GM23248 (cell line): Measurements from ENCODE around the gene FURIN. TPM values are rescaled to one million over a fixed set of nuclear protein-coding genes. Genes with fewer than 3 reads are reported as not detected.
A peak's percentile ranks its signal among the peaks of the same experiment; 100 is the strongest.

Experiments used
- DNase-seq: peaks from one replicate; pipeline ENCODE4 v3.0.0-alpha.2; 2015
- H2AFZ ChIP-seq: fragments of 200-600 bp; sonication (generic); 2 replicates; pipeline ENCODE4 v1.6.1; 2016; ENCODE audit warnings: antibody characterized with exemption
- H3F3A ChIP-seq: fragments of 200-600 bp; sonication (generic); 2 replicates; pipeline ENCODE4 v1.6.1; 2016; ENCODE audit warnings: mild to moderate bottlenecking, antibody characterized with exemption, mixed run types; ENCODE audit not compliant: insufficient read depth
- H3K27ac ChIP-seq: fragments of 200-600 bp; sonication (generic); 2 replicates; pipeline ENCODE4 v1.5.1; 2016; ENCODE audit warnings: mild to moderate bottlenecking
- H3K27me3 ChIP-seq: fragments of 200-600 bp; sonication (generic); replicated peaks from 2 replicates; pipeline ENCODE4 v1.6.1; 2016; ENCODE audit warnings: mild to moderate bottlenecking; ENCODE audit not compliant: insufficient read depth
- H3K36me3 ChIP-seq: fragments of 200-600 bp; sonication (generic); 2 replicates; pipeline ENCODE4 v1.6.1; 2016; ENCODE audit warnings: low read depth, mild to moderate bottlenecking
- H3K4me1 ChIP-seq: fragments of 200-600 bp; sonication (generic); 2 replicates; pipeline ENCODE4 v1.6.1; 2016; ENCODE audit warnings: mild to moderate bottlenecking; ENCODE audit not compliant: insufficient read depth
- H3K4me2 ChIP-seq: fragments of 200-600 bp; sonication (generic); one replicate; pipeline ENCODE4 v1.6.1; 2016; ENCODE audit warnings: mild to moderate bottlenecking; ENCODE audit not compliant: unreplicated experiment
- H3K4me3 ChIP-seq: fragments of 200-600 bp; sonication (generic); 2 replicates; pipeline ENCODE4 v1.5.1; 2016; ENCODE audit warnings: mild to moderate bottlenecking
- H3K79me2 ChIP-seq: fragments of 200-600 bp; sonication (generic); 2 replicates; pipeline ENCODE4 v1.6.1; 2016; ENCODE audit warnings: mild to moderate bottlenecking; ENCODE audit not compliant: insufficient read depth
- H3K9ac ChIP-seq: fragments of 200-600 bp; sonication (generic); 2 replicates; pipeline ENCODE4 v1.6.1; 2016; ENCODE audit warnings: mild to moderate bottlenecking
- H3K9me2 ChIP-seq: fragments of 200-600 bp; sonication (generic); 2 replicates; pipeline ENCODE4 v1.6.1; 2016; ENCODE audit warnings: mixed run types, mild to moderate bottlenecking, moderate library complexity; ENCODE audit not compliant: insufficient read depth
- H3K9me3 ChIP-seq: fragments of 200-600 bp; sonication (generic); one replicate; pipeline ENCODE4 v1.6.1; 2017; ENCODE audit warnings: low read depth
- H4K20me1 ChIP-seq: fragments of 200-600 bp; sonication (generic); 2 replicates; pipeline ENCODE4 v1.6.0; 2016; ENCODE audit not compliant: insufficient read depth
- EZH2 ChIP-seq: fragments of 200-600 bp; sonication (generic); IDR thresholded peaks from 2 replicates; pipeline ENCODE4 v1.6.1; 2018; ENCODE audit warnings: antibody characterized with exemption, mild to moderate bottlenecking; ENCODE audit not compliant: insufficient read depth, poor library complexity, severe bottlenecking
- EZH2phosphoT487 ChIP-seq: fragments of 200-600 bp; sonication (generic); IDR thresholded peaks from 2 replicates; pipeline ENCODE4 v1.6.1; 2018; ENCODE audit warnings: antibody characterized with exemption, moderate library complexity, mild to moderate bottlenecking, low read depth; ENCODE audit not compliant: insufficient read depth
- WGBS, 2 experiments: methylation state at CpG; one replicate each; pipeline ENCODE4 v1.1.6; 2015 to 2017; ENCODE audit warnings: low lambda C conversion rate in 2 of 2, low coverage in 1 of 2; ENCODE audit errors: missing lambda C conversion rate in 2 of 2; 5-methylcytosine and 5-hydroxymethylcytosine counted together
- in situ Hi-C: fragments of 300-500 bp; cut with MboI; formaldehyde crosslinking; loops from 2 replicates; pipeline ENCODE4 v1.15.0; 2020
- polyA plus RNA-seq: library from polyadenylated mRNA; unstranded; fragments of >200 nt; fragmentation: Nextera tagmentation; extraction: Ambion mirVana; gene quantifications from 2 replicates; pipeline ENCODE4 v1.2.1, GENCODE V29; 2016
- total RNA-seq: library from RNA; depleted of rRNA; stranded (reverse); fragments of >200 nt; shearing (Covaris generic); gene quantifications from 2 replicates; pipeline ENCODE4 v1.2.3, GENCODE V29; 2014

FURIN gene
- total and polyA plus RNA-seq, 2 experiments from 2014 or later = 13.9 to 50.8 TPM

DNA sequence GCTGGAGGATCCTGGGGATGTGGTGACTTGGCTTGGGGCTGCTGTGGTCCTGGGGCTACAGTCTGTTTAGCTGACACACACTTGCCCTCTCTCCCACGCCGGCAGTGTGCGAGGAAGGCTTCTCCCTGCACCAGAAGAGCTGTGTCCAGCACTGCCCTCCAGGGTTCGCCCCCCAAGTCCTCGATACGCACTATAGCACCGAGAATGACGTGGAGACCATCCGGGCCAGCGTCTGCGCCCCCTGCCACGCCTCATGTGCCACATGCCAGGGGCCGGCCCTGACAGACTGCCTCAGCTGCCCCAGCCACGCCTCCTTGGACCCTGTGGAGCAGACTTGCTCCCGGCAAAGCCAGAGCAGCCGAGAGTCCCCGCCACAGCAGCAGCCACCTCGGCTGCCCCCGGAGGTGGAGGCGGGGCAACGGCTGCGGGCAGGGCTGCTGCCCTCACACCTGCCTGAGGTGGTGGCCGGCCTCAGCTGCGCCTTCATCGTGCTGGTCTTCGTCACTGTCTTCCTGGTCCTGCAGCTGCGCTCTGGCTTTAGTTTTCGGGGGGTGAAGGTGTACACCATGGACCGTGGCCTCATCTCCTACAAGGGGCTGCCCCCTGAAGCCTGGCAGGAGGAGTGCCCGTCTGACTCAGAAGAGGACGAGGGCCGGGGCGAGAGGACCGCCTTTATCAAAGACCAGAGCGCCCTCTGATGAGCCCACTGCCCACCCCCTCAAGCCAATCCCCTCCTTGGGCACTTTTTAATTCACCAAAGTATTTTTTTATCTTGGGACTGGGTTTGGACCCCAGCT lies 13.0 kb downstream of the FURIN start:
- no peak for TF ChIP-seq EZH2phosphoT487
- no peak for TF ChIP-seq EZH2
- peaks cover 5% of the 10 kb centered on the region; the same call in 1 of the 2 replicates for H3K36me3 ChIP-seq
- H3K27ac ChIP-seq = no peak overlapping the region
- 0 out of 2 replicates have a peak, but pooled peaks cover 3% of the 10 kb centered on the region for H3K79me2 ChIP-seq
- H2AFZ ChIP-seq = no peak overlapping the region
- no peak overlapping the region for H3K9ac ChIP-seq
- no peaks in the 10 kb centered on the region for H3K9me2 ChIP-seq
- no peak overlapping the region for H3K4me2 ChIP-seq
- peaks cover 4% of the 10 kb centered on the region; the same call in 1 of the 2 replicates for H3K4me1 ChIP-seq
- no peak overlapping the region for H3K4me3 ChIP-seq
- WGBS, 2 experiments = 88 to 89% methylated on average over 32 to 35 of the region's 35 CpGs
- peaks cover 6% of the 10 kb centered on the region; the same call in 1 of the 2 replicates for H3F3A ChIP-seq
- no peaks in the 10 kb centered on the region for H4K20me1 ChIP-seq
- in situ Hi-C loops = loop anchor here (10.0 to 25.0 kb wide), 2 partner anchors 227 to 569 kb away; no protein-coding TSS in a partner anchor
- H3K27me3 ChIP-seq = no peaks in the 10 kb centered on the region
- H3K9me3 ChIP-seq = no peaks in the 10 kb centered on the region
- DNase-seq = no peak

- Histone ChIP-seq H3K79me2 (no peaks in the 10 kb centered on the region), H3K36me3 (peaks cover 5% of the 10 kb centered on the region; the same call in 1 of the 2 replicates), H3K4me3 (no peak overlapping the region), H3K4me2 (no peak overlapping the region), H3K9ac (no peak overlapping the region), H3K4me1 (peaks cover 4% of the 10 kb centered on the region; the same call in 1 of the 2 replicates), H4K20me1 (no peaks in the 10 kb centered on the region), H3K27me3 (no peaks in the 10 kb centered on the region), H2AFZ (no peak overlapping the region), H3K9me2 (no peaks in the 10 kb centered on the region), H3F3A (peaks cover 6% of the 10 kb centered on the region; the same call in 1 of the 2 replicates), H3K9me3 (no peaks in the 10 kb centered on the region), H3K27ac (no peak overlapping the region)
- WGBS, 2 experiments = 86 to 90% methylated on average over 18 to 19 of the region's 19 CpGs
- DNase-seq = no peak
- TF ChIP-seq EZH2 (no peak), EZH2phosphoT487 (no peak)
- in situ Hi-C loops = loop anchor here (10.0 to 25.0 kb wide), 2 partner anchors 227 to 570 kb away; no protein-coding TSS in a partner anchor
Measured at GRCh38 chr15:90881978-90882721, 13.8 kb downstream of the FURIN start.

GRCh38 chr15:90882781-90883525 lies 14.6 kb downstream of the FURIN start:
- Histone ChIP-seq H4K20me1 (no peaks in the 10 kb centered on the region), H3K9ac (peak overlapping the region; percentile 85)

More at GRCh38 chr15:90882781-90883525, 14.6 kb downstream of the FURIN start:
- Histone ChIP-seq H3K27ac (no peak overlapping the region), H3K9me2 (no peaks in the 10 kb centered on the region), H3K4me1 (peaks cover 4% of the 10 kb centered on the region; the same call in 1 of the 2 replicates), H2AFZ (no peak overlapping the region), H3F3A (peaks cover 6% of the 10 kb centered on the region; the same call in 1 of the 2 replicates), H3K9me3 (no peaks in the 10 kb centered on the region), H3K4me2 (no peak overlapping the region), H3K4me3 (no peak overlapping the region), H3K27me3 (no peaks in the 10 kb centered on the region), H3K36me3 (0 out of 2 replicates have a peak, but pooled peaks cover 5% of the 10 kb centered on the region), H3K79me2 (no peaks in the 10 kb centered on the region)
- TF ChIP-seq EZH2 (no peak), EZH2phosphoT487 (no peak)
- in situ Hi-C loops = loop anchor here (10.0 to 25.0 kb wide), 2 partner anchors 228 to 571 kb away; no protein-coding TSS in a partner anchor
- WGBS, 2 experiments = 78 to 87% methylated on average over 12 to 13 of the region's 13 CpGs
- DNase-seq = no peak
